ENCODE measurements around the gene PNCK. TPM values are rescaled to one million over a fixed set of nuclear protein-coding genes. Genes with fewer than 3 reads are reported as not detected.
"Not testable (repeated sequence)": the region's sequence is repeated elsewhere in the genome, so short reads cannot be mapped to it uniquely, and the experiment has no call there.

Gene PNCK
- polyA plus RNA-seq, 4 donors: 1.1 to 54.5 (median 1.4) TPM; not detected in 1

DNA sequence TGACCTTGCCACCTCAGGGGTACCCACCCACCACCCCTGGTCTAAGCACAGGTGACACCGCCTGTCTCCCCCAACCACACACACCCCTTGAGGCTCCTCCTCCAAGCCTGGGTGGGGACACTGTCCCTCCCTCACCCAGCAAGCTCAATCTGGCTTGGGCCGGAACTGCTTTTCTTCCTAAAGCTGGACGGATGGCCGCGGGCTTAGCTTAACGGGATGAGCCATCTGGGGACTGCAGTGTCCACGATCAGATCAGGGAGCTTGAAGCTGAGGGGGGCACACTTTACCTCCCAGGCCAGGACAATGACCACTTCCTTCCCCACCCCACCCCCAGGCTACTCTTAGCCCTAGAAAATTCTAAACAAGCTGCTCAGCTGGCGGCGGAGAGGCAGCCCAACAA, 13.1 kb upstream of the PNCK start:
- Histone ChIP-seq H3K36me3 (ENCODE audit: control insufficient read depth in 3 of 3, insufficient read depth in 2 of 3, low read depth in 1 of 3, low read length in 3 of 3) (peaks cover 0 to 24% (median 0%) of the 10 kb centered on the region in 3 donors), H3K27ac (ENCODE audit: low read depth in 1 of 3, low read length in 2 of 3) (peak overlapping the region in 1 of 3 donors; percentile 83), H3K9me3 (ENCODE audit: control insufficient read depth in 2 of 2, insufficient read depth in 1 of 2, low read depth in 1 of 2, low read length in 1 of 2) (peaks cover 0 to 3% of the 10 kb centered on the region in 2 donors), H3K27me3 (ENCODE audit: control insufficient read depth in 3 of 3, insufficient read depth in 3 of 3, low read length in 3 of 3) (no peaks in the 10 kb centered on the region), H3K4me1 (ENCODE audit: control insufficient read depth in 3 of 3, insufficient read depth in 2 of 3, low read depth in 1 of 3, low read length in 2 of 3) (peaks cover 0 to 24% (median 0%) of the 10 kb centered on the region in 3 donors), H3K4me3 (ENCODE audit: low read depth in 1 of 3, low read length in 3 of 3) (no peak overlapping the region)
- DNase-seq (no peak), FAIRE-seq (no peak)
- 54 to 70% (median 61%) methylated on average over 6 to 9 of the region's 9 CpGs for WGBS, 3 donors

- FAIRE-seq (no peak), DNase-seq (no peak)
- no peak overlapping the region for H3K4me3 ChIP-seq (ENCODE audit: low read depth in 1 of 3, low read length in 3 of 3)
- peaks cover 0 to 28% (median 0%) of the 10 kb centered on the region in 3 donors for H3K4me1 ChIP-seq (ENCODE audit: control insufficient read depth in 3 of 3, insufficient read depth in 2 of 3, low read depth in 1 of 3, low read length in 2 of 3)
- peaks cover 0 to 17% (median 0%) of the 10 kb centered on the region in 3 donors for H3K36me3 ChIP-seq (ENCODE audit: control insufficient read depth in 3 of 3, insufficient read depth in 2 of 3, low read depth in 1 of 3, low read length in 3 of 3)
- WGBS, 3 donors: 75 to 84% (median 77%) methylated on average over 19 to 24 of the region's 24 CpGs
- peaks cover 0 to 3% of the 10 kb centered on the region in 2 donors for H3K9me3 ChIP-seq (ENCODE audit: control insufficient read depth in 2 of 2, insufficient read depth in 1 of 2, low read depth in 1 of 2, low read length in 1 of 2)
- peak overlapping the region in 1 of 3 donors; percentile 51 for H3K27ac ChIP-seq (ENCODE audit: low read depth in 1 of 3, low read length in 2 of 3)
- no peaks in the 10 kb centered on the region for H3K27me3 ChIP-seq (ENCODE audit: control insufficient read depth in 3 of 3, insufficient read depth in 3 of 3, low read length in 3 of 3)
Observed at GRCh38 chrX:153685751-153686696, 12.4 kb upstream of the PNCK start.

- DNase-seq (no peak), FAIRE-seq (no peak)
- Histone ChIP-seq H3K27ac (ENCODE audit: low read depth in 1 of 3, low read length in 2 of 3) (peak overlapping the region in 1 of 3 donors; percentile 51), H3K9me3 (ENCODE audit: control insufficient read depth in 2 of 2, insufficient read depth in 1 of 2, low read depth in 1 of 2, low read length in 1 of 2) (peaks cover 0 to 3% of the 10 kb centered on the region in 2 donors), H3K4me1 (ENCODE audit: control insufficient read depth in 3 of 3, insufficient read depth in 2 of 3, low read depth in 1 of 3, low read length in 2 of 3) (peaks cover 0 to 29% (median 0%) of the 10 kb centered on the region in 3 donors), H3K27me3 (ENCODE audit: control insufficient read depth in 3 of 3, insufficient read depth in 3 of 3, low read length in 3 of 3) (no peaks in the 10 kb centered on the region), H3K4me3 (ENCODE audit: low read depth in 1 of 3, low read length in 3 of 3) (no peak overlapping the region), H3K36me3 (ENCODE audit: control insufficient read depth in 3 of 3, insufficient read depth in 2 of 3, low read depth in 1 of 3, low read length in 3 of 3) (peaks cover 0 to 9% (median 0%) of the 10 kb centered on the region in 3 donors)
- 64 to 79% (median 68%) methylated on average over 15 to 21 of the region's 21 CpGs for WGBS, 3 donors
Observed at GRCh38 chrX:153685156-153685536, 11.5 kb upstream of the PNCK start.

DNA sequence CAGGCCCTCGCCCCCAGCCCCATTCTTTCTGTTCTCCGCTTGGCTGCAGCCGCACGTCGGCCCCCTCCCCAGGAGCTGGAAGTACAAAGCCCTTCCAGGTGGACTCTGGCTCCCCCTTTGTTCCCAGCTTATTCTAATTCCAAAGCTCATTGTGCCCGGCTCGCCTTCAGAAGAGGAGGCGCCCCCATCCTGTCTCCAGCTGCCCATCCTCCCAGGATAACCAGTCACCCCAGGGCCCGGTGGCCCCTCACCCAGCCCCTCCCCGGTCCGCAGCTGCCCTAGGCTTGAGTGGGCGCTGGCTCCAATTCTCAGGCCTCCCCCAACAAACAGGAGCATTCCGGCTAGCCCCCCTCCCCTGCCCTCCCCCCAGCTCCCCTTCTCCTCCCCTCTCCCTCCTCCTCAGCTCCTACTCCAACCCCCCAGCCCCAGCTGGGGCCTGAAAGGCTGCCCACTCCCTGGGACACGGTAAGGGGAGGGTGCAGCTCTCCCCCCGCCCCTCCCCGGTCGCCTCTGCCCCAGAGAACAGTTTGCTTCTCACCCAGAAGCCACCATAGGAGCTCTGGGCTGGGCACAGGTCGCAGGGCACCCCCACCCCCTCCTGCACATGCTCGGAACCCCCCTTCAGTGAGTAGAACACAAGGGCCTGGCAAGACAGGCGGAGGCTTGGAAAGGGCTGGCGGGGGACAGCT, 11.0 kb upstream of the PNCK start:
- FAIRE-seq (no peak), DNase-seq (no peak)
- H3K9me3 ChIP-seq (ENCODE audit: control insufficient read depth in 2 of 2, insufficient read depth in 1 of 2, low read depth in 1 of 2, low read length in 1 of 2): peaks cover 0 to 3% of the 10 kb centered on the region in 2 donors
- no peaks in the 10 kb centered on the region for H3K27me3 ChIP-seq (ENCODE audit: control insufficient read depth in 3 of 3, insufficient read depth in 3 of 3, low read length in 3 of 3)
- no peak overlapping the region for H3K4me3 ChIP-seq (ENCODE audit: low read depth in 1 of 3, low read length in 3 of 3)
- H3K36me3 ChIP-seq (ENCODE audit: control insufficient read depth in 3 of 3, insufficient read depth in 2 of 3, low read depth in 1 of 3, low read length in 3 of 3): peaks cover 0 to 3% (median 0%) of the 10 kb centered on the region in 3 donors
- peak overlapping the region in 1 of 3 donors; percentile 51 for H3K27ac ChIP-seq (ENCODE audit: low read depth in 1 of 3, low read length in 2 of 3)
- WGBS, 3 donors: 31 to 48% (median 46%) methylated on average over 10 to 21 of the region's 21 CpGs
- H3K4me1 ChIP-seq (ENCODE audit: control insufficient read depth in 3 of 3, insufficient read depth in 2 of 3, low read depth in 1 of 3, low read length in 2 of 3): peaks cover 0 to 29% (median 0%) of the 10 kb centered on the region in 3 donors

GRCh38 chrX:153683486-153683885, 9.9 kb upstream of the PNCK start:
- H3K36me3 ChIP-seq (ENCODE audit: control insufficient read depth in 3 of 3, insufficient read depth in 2 of 3, low read depth in 1 of 3, low read length in 3 of 3); H3K4me3 ChIP-seq (ENCODE audit: low read depth in 1 of 3, low read length in 3 of 3); FAIRE-seq; H3K27me3 ChIP-seq (ENCODE audit: control insufficient read depth in 3 of 3, insufficient read depth in 3 of 3, low read length in 3 of 3); DNase-seq; H3K9me3 ChIP-seq (ENCODE audit: control insufficient read depth in 2 of 2, insufficient read depth in 1 of 2, low read depth in 1 of 2, low read length in 1 of 2); H3K27ac ChIP-seq (ENCODE audit: low read depth in 1 of 3, low read length in 2 of 3): not testable (repeated sequence)
- peaks cover 0 to 29% (median 0%) of the 10 kb centered on the region in 3 donors for H3K4me1 ChIP-seq (ENCODE audit: control insufficient read depth in 3 of 3, insufficient read depth in 2 of 3, low read depth in 1 of 3, low read length in 2 of 3)
- WGBS, 3 donors: 96 to 98% (median 97%) methylated on average over 8 of the region's 8 CpGs

- no peaks in the 10 kb centered on the region for H3K27me3 ChIP-seq (ENCODE audit: control insufficient read depth in 3 of 3, insufficient read depth in 3 of 3, low read length in 3 of 3)
- FAIRE-seq: no peak
- peak overlapping the region in 1 of 3 donors; percentile 68 for H3K27ac ChIP-seq (ENCODE audit: low read depth in 1 of 3, low read length in 2 of 3)
- peaks cover 0 to 3% of the 10 kb centered on the region in 2 donors for H3K9me3 ChIP-seq (ENCODE audit: control insufficient read depth in 2 of 2, insufficient read depth in 1 of 2, low read depth in 1 of 2, low read length in 1 of 2)
- H3K4me1 ChIP-seq (ENCODE audit: control insufficient read depth in 3 of 3, insufficient read depth in 2 of 3, low read depth in 1 of 3, low read length in 2 of 3): peaks cover 0 to 27% (median 0%) of the 10 kb centered on the region in 3 donors
- H3K4me3 ChIP-seq (ENCODE audit: low read depth in 1 of 3, low read length in 3 of 3): no peak overlapping the region
- DNase-seq: no peak
- H3K36me3 ChIP-seq (ENCODE audit: control insufficient read depth in 3 of 3, insufficient read depth in 2 of 3, low read depth in 1 of 3, low read length in 3 of 3): no peaks in the 10 kb centered on the region
- 67 to 78% (median 69%) methylated on average over 12 of the region's 12 CpGs for WGBS, 3 donors
Observed at GRCh38 chrX:153681175-153681574, 7.6 kb upstream of the PNCK start.

DNA sequence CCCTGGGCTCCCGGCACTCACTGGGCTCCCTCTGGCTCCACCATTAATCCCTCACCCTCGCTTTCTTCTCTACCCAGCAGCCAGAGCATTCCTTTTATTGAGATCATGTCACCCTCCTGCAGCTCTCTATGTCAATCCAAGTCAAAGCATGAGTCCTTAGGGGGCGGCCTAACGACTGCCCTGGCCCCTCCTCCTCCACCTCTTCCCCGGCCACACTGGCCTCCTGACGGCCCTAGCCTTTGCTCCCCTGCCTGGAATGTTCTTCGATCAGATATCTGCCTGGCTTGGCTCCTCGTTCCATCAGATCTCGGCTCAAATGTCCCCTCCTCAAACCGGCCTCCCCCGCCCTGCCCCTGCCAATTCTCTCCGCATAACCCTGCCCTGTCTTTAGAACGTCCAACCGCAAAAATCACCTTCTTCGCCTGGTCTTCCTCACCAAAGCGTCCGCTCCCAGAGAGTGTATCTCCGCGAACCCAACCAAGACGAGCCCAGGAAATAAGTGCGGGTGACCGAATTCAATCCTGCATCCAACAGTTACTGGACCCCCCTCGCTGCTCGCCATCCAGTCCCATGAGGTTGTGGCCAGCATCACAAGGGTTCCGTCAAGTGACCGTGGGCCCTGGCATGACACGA, 722 bp upstream of the PNCK start:
- Histone ChIP-seq H3K4me3 (ENCODE audit: low read depth in 1 of 3, low read length in 3 of 3) (peak overlapping the region in 1 of 3 donors; percentile 36), H3K27me3 (ENCODE audit: control insufficient read depth in 3 of 3, insufficient read depth in 3 of 3, low read length in 3 of 3) (peaks cover 3 to 5% (median 4%) of the 10 kb centered on the region in 3 donors), H3K36me3 (ENCODE audit: control insufficient read depth in 3 of 3, insufficient read depth in 2 of 3, low read depth in 1 of 3, low read length in 3 of 3) (peaks cover 0 to 12% (median 0%) of the 10 kb centered on the region in 3 donors), H3K4me1 (ENCODE audit: control insufficient read depth in 3 of 3, insufficient read depth in 2 of 3, low read depth in 1 of 3, low read length in 2 of 3) (peaks cover 0 to 15% (median 0%) of the 10 kb centered on the region in 3 donors), H3K27ac (ENCODE audit: low read depth in 1 of 3, low read length in 2 of 3) (peak overlapping the region in 1 of 3 donors; percentile 73), H3K9me3 (ENCODE audit: control insufficient read depth in 2 of 2, insufficient read depth in 1 of 2, low read depth in 1 of 2, low read length in 1 of 2) (no peaks in the 10 kb centered on the region)
- 72 to 84% (median 77%) methylated on average over 23 to 27 of the region's 27 CpGs for WGBS, 3 donors
- no peak for DNase-seq
- FAIRE-seq: no peak
